ENCODE data around the gene CD63. TPM values are rescaled to one million over a fixed set of nuclear protein-coding genes. Genes with fewer than 3 reads are reported as not detected.

Gene CD63
- total and polyA plus RNA-seq, 10 donors = 395 to 750 (median 568) TPM

GRCh38 chr12:55746174-55746912 is 17.5 kb upstream of the CD63 start:
- DNase-seq = no peak
- intact Hi-C loops (cut with DNase I; ENCODE audit: low total_unique reads) = no loop called here
- H3K9me3 ChIP-seq = no peaks in the 10 kb centered on the region
- peaks cover 0 to 32% (median 7%) of the 10 kb centered on the region in 6 donors for H3K36me3 ChIP-seq
- H3K4me1 ChIP-seq = peaks cover 9 to 45% (median 34%) of the 10 kb centered on the region in 6 donors
- peaks cover 0 to 27% (median 2%) of the 10 kb centered on the region in 7 donors for H3K27me3 ChIP-seq (replicated peaks in 1 of 7)
- 43 to 64% (median 50%) methylated on average over 3 of the region's 3 CpGs for WGBS, 5 donors
- peak overlapping the region in 3 of 8 donors; percentile 56 to 97 (median 86) for H3K4me3 ChIP-seq
- TF ChIP-seq POLR2AphosphoS5 (IDR thresholded peaks at IDR 0.05) = no peak
- TF ChIP-seq POLR2A (IDR thresholded peaks at IDR 0.05) = no peak
- TF ChIP-seq CTCF (IDR thresholded peaks at IDR 0.05 in 8 of 11, conservative IDR thresholded peaks at IDR 0.05 in 3 of 11) = no peak
- H3K27ac ChIP-seq = peak overlapping the region in 6 of 8 donors; percentile 15 to 87 (median 72)

- peaks cover 0 to 24% (median 5%) of the 10 kb centered on the region in 6 donors for H3K36me3 ChIP-seq
- no peaks in the 10 kb centered on the region for H3K9me3 ChIP-seq
- H3K27me3 ChIP-seq (replicated peaks in 1 of 7) = peaks cover 0 to 27% (median 2%) of the 10 kb centered on the region in 7 donors
- DNase-seq = no peak
- peaks cover 9 to 45% (median 34%) of the 10 kb centered on the region in 6 donors for H3K4me1 ChIP-seq
- TF ChIP-seq CTCF (IDR thresholded peaks at IDR 0.05 in 8 of 11, conservative IDR thresholded peaks at IDR 0.05 in 3 of 11) = no peak
- no peak for TF ChIP-seq POLR2A (IDR thresholded peaks at IDR 0.05)
- no peak for TF ChIP-seq POLR2AphosphoS5 (IDR thresholded peaks at IDR 0.05)
- intact Hi-C loops (cut with DNase I; ENCODE audit: low total_unique reads) = no loop called here
- 23 to 35% (median 25%) methylated on average over 13 of the region's 13 CpGs for WGBS, 5 donors
- peak overlapping the region in 4 of 8 donors; percentile 5 to 97 (median 71) for H3K4me3 ChIP-seq
- H3K27ac ChIP-seq = peak overlapping the region in 6 of 8 donors; percentile 15 to 87 (median 72)
These were observed 16.8 kb upstream of the CD63 start for GRCh38 chr12:55745361-55746173.

GRCh38 chr12:55744340-55745030 is 15.7 kb upstream of the CD63 start:
- DNase-seq = no peak
- peaks cover 9 to 45% (median 34%) of the 10 kb centered on the region in 6 donors for H3K4me1 ChIP-seq
- no peaks in the 10 kb centered on the region for H3K9me3 ChIP-seq
- peak overlapping the region in 5 of 8 donors; percentile 72 to 87 (median 73) for H3K27ac ChIP-seq
- intact Hi-C loops (cut with DNase I; ENCODE audit: low total_unique reads) = loop anchor here (5.0 kb wide), 2 partner anchors 198 to 298 kb away; partner anchors contain the start of gene RPS26
- TF ChIP-seq POLR2A (IDR thresholded peaks at IDR 0.05) (no peak), POLR2AphosphoS5 (IDR thresholded peaks at IDR 0.05) (no peak), CTCF (IDR thresholded peaks at IDR 0.05 in 8 of 11, conservative IDR thresholded peaks at IDR 0.05 in 3 of 11) (no peak)
- H3K27me3 ChIP-seq (replicated peaks in 1 of 7) = peaks cover 0 to 27% (median 2%) of the 10 kb centered on the region in 7 donors
- WGBS, 5 donors = 11 to 21% (median 17%) methylated on average over 11 of the region's 11 CpGs
- peak overlapping the region; percentile 56 to 97 (median 72) for H3K4me3 ChIP-seq
- H3K36me3 ChIP-seq = peaks cover 0 to 13% (median 4%) of the 10 kb centered on the region in 6 donors

Measured in spleen (tissue), 11 donors.